ENCODE measurements around the gene CD320. TPM values are rescaled to one million over a fixed set of nuclear protein-coding genes. Genes with fewer than 3 reads are reported as not detected.
"Not testable (repeated sequence)": the region's sequence is repeated elsewhere in the genome, so short reads cannot be mapped to it uniquely, and the experiment has no call there.

The CD320 gene
- total RNA-seq, 1 experiment from 2014 or later = 112 TPM

DNA sequence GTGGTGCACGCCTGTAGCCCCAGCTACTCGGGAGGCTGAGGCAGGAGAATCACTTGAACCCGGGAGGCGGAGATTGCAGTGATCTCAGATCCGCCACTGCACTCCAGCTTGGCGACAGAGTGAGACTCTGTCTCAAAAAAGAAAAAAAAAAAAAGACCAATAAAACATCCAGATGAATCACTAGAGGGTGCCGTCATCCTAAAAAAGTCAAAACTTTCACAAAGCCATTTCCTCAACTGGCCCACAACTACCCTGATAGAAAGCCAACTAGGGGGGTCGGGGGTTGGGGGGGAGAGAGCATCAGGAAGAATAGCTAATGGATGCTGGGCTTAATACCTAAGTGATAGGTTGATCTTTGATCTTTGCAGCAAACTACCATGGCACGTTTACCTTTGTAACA is 10.7 kb upstream of the CD320 start:
- DNase-seq (ENCODE audit: low read depth, low spot score); in situ Hi-C loops (cut with HindIII; ENCODE audit: low pct_unique_long_range_greater_than_20kb, low sequenced_read_pairs): not testable (repeated sequence)

- in situ Hi-C loops (cut with HindIII; ENCODE audit: low pct_unique_long_range_greater_than_20kb, low sequenced_read_pairs) = no loop called here
- no peak for DNase-seq (ENCODE audit: low read depth, low spot score)
These were observed 8.4 kb upstream of the CD320 start for GRCh38 chr19:8316351-8317125.

GRCh38 chr19:8314981-8315640 is 7.0 kb upstream of the CD320 start:
- DNase-seq (ENCODE audit: low read depth, low spot score); in situ Hi-C loops (cut with HindIII; ENCODE audit: low pct_unique_long_range_greater_than_20kb, low sequenced_read_pairs): not testable (repeated sequence)

DNA sequence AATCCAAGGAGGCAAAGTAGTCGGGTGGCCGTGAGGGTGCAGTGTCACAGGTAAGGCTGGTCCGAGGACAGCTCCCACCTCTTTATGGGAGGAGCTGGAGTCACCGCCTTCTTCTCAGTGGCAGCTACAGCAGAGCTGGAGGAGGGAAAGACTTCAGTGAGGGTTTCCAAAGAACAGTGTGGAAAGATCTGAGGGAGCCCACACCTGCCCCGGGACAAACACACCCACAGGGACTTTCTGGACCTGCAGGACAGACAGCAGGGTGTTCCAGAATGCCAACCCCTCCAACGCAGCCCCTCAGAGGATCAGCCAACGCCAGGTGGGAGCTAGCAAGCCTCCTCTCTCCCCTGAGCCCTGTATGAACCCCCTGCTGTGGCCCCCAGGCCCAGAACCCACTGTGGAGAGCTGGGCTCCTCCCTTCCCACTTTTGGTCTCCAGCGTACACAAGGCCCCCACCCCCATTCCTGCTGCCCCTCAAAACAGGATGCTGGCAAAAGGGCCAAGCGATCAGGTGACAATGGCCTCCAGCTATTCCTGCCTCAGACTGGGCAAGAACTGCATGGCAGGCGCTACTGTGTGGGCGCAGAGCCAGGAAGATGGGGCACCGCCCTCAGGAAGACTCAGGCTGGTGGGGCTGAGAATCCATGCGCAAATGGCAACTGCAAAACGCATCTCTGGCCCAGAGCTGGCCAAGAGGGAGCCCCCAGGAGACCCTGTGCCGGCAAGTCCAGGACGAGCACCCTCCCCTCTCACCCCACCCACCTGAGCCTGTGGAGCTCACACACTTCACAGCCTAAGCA is 3.5 kb upstream of the CD320 start:
- in situ Hi-C loops (cut with HindIII; ENCODE audit: low pct_unique_long_range_greater_than_20kb, low sequenced_read_pairs) = no loop called here
- DNase-seq (ENCODE audit: low read depth, low spot score) = peak; percentile 46

DNA sequence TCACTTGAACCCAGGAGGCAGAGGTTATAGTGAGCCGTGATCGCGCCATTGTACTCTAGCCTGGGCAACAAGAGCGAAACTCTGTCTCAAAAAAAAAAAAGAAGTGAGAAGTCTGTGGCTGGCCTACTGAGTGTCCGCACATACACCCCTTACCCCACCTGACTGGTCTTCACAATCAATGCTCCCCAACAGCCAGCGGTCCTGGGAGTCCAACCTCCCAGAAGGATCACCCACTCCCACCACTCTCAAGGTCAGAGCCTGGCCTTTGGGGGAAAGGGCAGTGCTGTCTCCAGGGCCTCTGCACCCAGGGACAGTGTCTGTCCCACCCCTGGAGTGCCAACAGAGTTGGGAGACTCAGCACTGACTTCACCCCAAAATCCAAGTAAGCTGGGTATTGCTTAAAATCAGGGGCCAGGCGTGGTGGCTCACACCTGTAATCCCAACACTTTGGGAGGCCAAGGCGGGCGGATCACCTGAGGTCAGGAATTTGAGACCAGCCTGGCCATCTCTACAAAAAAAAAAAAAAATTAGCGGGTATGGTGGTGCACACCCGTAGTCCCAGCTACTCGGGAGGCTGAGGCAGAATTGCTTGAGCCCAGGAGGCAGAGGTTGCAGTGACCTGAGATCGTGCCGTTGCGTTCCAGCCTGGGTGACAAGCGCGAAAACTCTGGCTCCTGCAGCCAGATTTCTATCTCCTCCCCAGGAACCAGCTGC is 2.3 kb upstream of the CD320 start:
- in situ Hi-C loops (cut with HindIII; ENCODE audit: low pct_unique_long_range_greater_than_20kb, low sequenced_read_pairs) = no loop called here
- no peak for DNase-seq (ENCODE audit: low read depth, low spot score)

GRCh38 chr19:8308891-8309291 is 733 bp upstream of the CD320 start:
- in situ Hi-C loops (cut with HindIII; ENCODE audit: low pct_unique_long_range_greater_than_20kb, low sequenced_read_pairs) = no loop called here
- no peak for DNase-seq (ENCODE audit: low read depth, low spot score)

DNA sequence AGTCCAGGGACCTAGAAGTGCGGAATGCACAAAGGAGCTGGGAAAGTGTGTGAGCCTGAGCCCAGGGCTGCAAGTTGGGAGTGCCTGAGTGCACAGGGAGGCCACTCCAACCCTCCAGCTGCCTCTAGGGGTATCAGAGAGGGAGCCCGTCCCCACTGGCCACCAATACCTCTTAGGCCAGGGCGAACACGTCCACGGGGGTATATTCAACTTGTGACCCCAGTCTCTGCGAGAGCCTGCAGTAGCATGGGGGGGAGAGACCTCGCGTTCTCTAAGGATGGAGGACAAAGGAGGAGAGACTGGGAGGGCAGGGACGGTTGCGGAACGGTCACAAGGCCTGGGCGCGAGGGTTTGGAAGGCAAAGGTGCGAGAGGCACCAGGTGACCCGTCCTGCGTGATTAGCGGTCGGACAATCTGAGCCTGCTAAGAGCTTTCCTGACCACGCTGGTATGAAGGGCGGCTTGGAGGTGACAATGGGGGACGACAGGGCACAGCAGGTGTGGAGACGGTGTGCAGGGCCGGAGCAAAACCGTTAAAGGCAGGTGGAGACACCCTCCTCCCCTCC is 676 bp downstream of the CD320 start:
- in situ Hi-C loops (cut with HindIII; ENCODE audit: low pct_unique_long_range_greater_than_20kb, low sequenced_read_pairs) = no loop called here

GRCh38 chr19:8306235-8307054 is 1.7 kb downstream of the CD320 start:
- in situ Hi-C loops (cut with HindIII; ENCODE audit: low pct_unique_long_range_greater_than_20kb, low sequenced_read_pairs) = no loop called here
- DNase-seq (ENCODE audit: low read depth, low spot score) = no peak

More for the DNA sequence above, 676 bp downstream of the CD320 start:
- no peak for DNase-seq (ENCODE audit: low read depth, low spot score)

GRCh38 chr19:8305798-8306197 is 2.4 kb downstream of the CD320 start:
- no peak for DNase-seq (ENCODE audit: low read depth, low spot score)
- in situ Hi-C loops (cut with HindIII; ENCODE audit: low pct_unique_long_range_greater_than_20kb, low sequenced_read_pairs) = no loop called here

DNA sequence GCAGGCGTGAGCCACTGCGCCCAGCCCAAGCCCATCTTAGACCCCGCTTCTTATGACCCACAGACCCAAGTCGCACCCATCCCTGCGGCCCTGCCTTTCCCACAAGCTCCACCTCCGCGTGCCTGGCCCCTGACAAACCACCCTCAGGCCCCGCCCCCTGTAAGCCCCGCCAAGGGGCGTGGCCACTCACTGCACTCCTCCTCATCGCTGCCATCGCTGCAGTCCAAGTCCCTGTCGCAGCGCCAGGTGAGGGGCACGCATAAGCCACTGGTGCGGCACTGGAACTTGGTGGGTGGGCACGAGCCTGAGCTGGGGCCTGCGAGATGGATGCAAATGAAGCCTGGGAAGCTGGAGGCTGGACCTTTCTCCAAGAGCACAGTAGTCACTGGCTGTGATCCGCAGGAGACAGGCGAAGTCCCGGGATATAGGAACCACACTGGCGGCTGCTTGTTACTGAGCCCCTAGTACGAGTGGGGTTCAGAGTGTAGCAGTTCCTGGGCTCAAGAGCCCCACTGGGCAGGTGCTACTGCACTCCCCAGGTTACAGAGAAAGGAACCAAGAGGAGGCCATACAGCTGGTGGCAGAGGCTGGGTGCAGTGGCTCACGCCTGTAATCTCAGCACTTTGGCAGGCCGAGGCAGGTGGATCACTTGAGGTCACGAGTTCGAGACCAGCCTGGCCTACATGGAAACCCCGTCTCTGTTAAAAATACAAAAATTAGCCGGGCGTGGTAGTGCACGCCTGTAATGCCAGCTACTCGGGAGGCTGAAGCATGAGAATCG is 3.1 kb downstream of the CD320 start:
- in situ Hi-C loops (cut with HindIII; ENCODE audit: low pct_unique_long_range_greater_than_20kb, low sequenced_read_pairs) = no loop called here
- DNase-seq (ENCODE audit: low read depth, low spot score) = peak; percentile 39

GRCh38 chr19:8302734-8303133 is 5.4 kb downstream of the CD320 start:
- no peak for DNase-seq (ENCODE audit: low read depth, low spot score)
- in situ Hi-C loops (cut with HindIII; ENCODE audit: low pct_unique_long_range_greater_than_20kb, low sequenced_read_pairs) = no loop called here

- in situ Hi-C loops (cut with HindIII; ENCODE audit: low pct_unique_long_range_greater_than_20kb, low sequenced_read_pairs) = no loop called here
These were observed 5.8 kb downstream of the CD320 start for GRCh38 chr19:8302357-8302691.

GRCh38 chr19:8291337-8291736 is 16.8 kb downstream of the CD320 start:
- DNase-seq (ENCODE audit: low read depth, low spot score); in situ Hi-C loops (cut with HindIII; ENCODE audit: low pct_unique_long_range_greater_than_20kb, low sequenced_read_pairs): not testable (repeated sequence)

More at GRCh38 chr19:8302357-8302691, 5.8 kb downstream of the CD320 start:
- no peak for DNase-seq (ENCODE audit: low read depth, low spot score)

DNA sequence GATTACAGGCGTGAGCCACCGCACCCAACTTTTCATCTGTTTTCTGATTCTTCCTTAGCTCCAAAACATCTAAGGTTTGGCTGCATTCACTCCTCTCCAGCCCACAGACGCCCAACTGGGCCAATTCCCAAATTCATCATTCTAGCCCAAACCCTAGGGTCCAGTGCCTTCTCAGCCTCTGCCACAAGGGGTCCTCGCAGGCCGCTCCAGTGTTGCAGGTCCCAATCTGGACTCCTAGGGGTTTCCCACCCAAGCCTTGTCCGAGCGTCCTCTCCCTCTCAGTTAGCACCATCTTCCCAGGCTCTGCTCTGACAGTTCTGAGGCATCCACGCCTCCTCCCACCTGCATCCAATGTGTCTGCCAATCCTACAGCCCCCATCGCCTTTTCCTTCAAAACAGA is 31.6 kb downstream of the CD320 start:
- DNase-seq (ENCODE audit: low read depth, low spot score); in situ Hi-C loops (cut with HindIII; ENCODE audit: low pct_unique_long_range_greater_than_20kb, low sequenced_read_pairs): not testable (repeated sequence)

DNA sequence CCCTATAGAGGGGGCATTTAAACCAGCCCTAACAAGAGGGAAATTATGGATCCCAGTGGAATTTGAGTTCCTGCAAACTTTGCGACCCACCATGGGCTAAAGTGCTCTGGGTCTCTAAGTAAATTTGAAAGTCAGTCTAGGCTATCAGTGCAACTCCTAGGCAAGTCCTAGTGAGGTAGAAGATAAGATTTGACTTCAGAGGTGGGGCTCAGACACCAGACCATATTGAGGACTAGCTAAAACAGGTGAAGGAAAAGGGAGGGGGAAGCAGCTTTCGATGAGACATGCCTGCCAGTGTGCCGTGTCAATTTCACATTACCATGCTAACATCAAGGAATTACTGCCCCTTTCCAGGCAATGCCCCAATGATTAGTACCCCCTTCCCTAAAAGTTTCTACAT is 38.4 kb downstream of the CD320 start:
- DNase-seq (ENCODE audit: low read depth, low spot score) = no peak
- in situ Hi-C loops (cut with HindIII; ENCODE audit: low pct_unique_long_range_greater_than_20kb, low sequenced_read_pairs) = no loop called here

GRCh38 chr19:8265872-8266271 is 42.3 kb downstream of the CD320 start:
- no peak for DNase-seq (ENCODE audit: low read depth, low spot score)
- in situ Hi-C loops (cut with HindIII; ENCODE audit: low pct_unique_long_range_greater_than_20kb, low sequenced_read_pairs) = no loop called here
